ENCODE measurements around the gene MRPL1. TPM values are rescaled to one million over a fixed set of nuclear protein-coding genes. Genes with fewer than 3 reads are reported as not detected.

MRPL1 gene
- total RNA-seq, 2 experiments from 2014 or later, result 22.6 to 37.4 TPM

GRCh38 chr4:77865259-77865658, 2.6 kb downstream of the MRPL1 start:
- no peaks in the 10 kb centered on the region; the same call in 1 of the 2 replicates for H4K20me1 ChIP-seq (ENCODE audit: insufficient read depth, low read length)
- TF ChIP-seq EZH2phosphoT487 (IDR thresholded peaks at IDR 0.05; ENCODE audit: borderline replicate concordance, low read depth, low read length), result no peak
- TF ChIP-seq CTCF (conservative IDR thresholded peaks at IDR 0.05; ENCODE audit: low read length), result no peak
- CTCF ChIA-PET (ENCODE audit: unreplicated experiment), result no interaction called here
- intact Hi-C loops (cut with micrococcal nuclease; ENCODE audit: unreplicated experiment), result no loop called here
- peaks cover 27% of the 10 kb centered on the region for H3K4me1 ChIP-seq (ENCODE audit: insufficient read depth, low read length, poor library complexity, severe bottlenecking)
- no peak overlapping the region for H2AFZ ChIP-seq (ENCODE audit: low read length)
- H3K27ac ChIP-seq (ENCODE audit: low read depth, low read length, poor library complexity, severe bottlenecking), result no peak overlapping the region
- H3K36me3 ChIP-seq (ENCODE audit: insufficient read depth, low read length), result peaks cover 38% of the 10 kb centered on the region
- no peak for DNase-seq (ENCODE audit: low spot score)
- BruUV-seq (replicated peaks), result no TSS peak
- no peak overlapping the region; the same call in 1 of the 2 replicates for H3K4me2 ChIP-seq (ENCODE audit: low read length)
- H3K9me2 ChIP-seq (ENCODE audit: insufficient read depth, low read length), result no peaks in the 10 kb centered on the region
- no peaks in the 10 kb centered on the region for H3K9me3 ChIP-seq (ENCODE audit: low read length)
- H3K4me3 ChIP-seq (ENCODE audit: low read depth, low read length, poor library complexity, severe bottlenecking), result no peak overlapping the region
- POLR2A ChIA-PET, result interaction anchor here (0.7 kb wide), 1 partner anchor 120 kb away, joined by 6 read pairs; no protein-coding TSS in a partner anchor
- peaks cover 67% of the 10 kb centered on the region for H3K79me2 ChIP-seq (ENCODE audit: insufficient read depth, low read depth, low read length)

- DNase-seq (ENCODE audit: low spot score), result no peak
- H2AFZ ChIP-seq (ENCODE audit: low read length), result no peak overlapping the region
- H4K20me1 ChIP-seq (ENCODE audit: insufficient read depth, low read length), result no peaks in the 10 kb centered on the region; the same call in 1 of the 2 replicates
- H3K9me3 ChIP-seq (ENCODE audit: low read length), result no peaks in the 10 kb centered on the region
- ChIA-PET POLR2A (interaction anchor here (1.5 kb wide), 1 partner anchor 9 kb away, joined by 3 read pairs; no protein-coding TSS in a partner anchor), CTCF (ENCODE audit: unreplicated experiment) (no interaction called here)
- H3K4me1 ChIP-seq (ENCODE audit: insufficient read depth, low read length, poor library complexity, severe bottlenecking), result no peaks in the 10 kb centered on the region
- no peak overlapping the region for H3K4me2 ChIP-seq (ENCODE audit: low read length)
- peaks cover 80% of the 10 kb centered on the region for H3K36me3 ChIP-seq (ENCODE audit: insufficient read depth, low read length)
- peaks cover 52% of the 10 kb centered on the region for H3K79me2 ChIP-seq (ENCODE audit: insufficient read depth, low read depth, low read length)
- TF ChIP-seq EZH2phosphoT487 (IDR thresholded peaks at IDR 0.05; ENCODE audit: borderline replicate concordance, low read depth, low read length) (no peak), CTCF (conservative IDR thresholded peaks at IDR 0.05; ENCODE audit: low read length) (no peak)
- no peaks in the 10 kb centered on the region for H3K9me2 ChIP-seq (ENCODE audit: insufficient read depth, low read length)
- no peak overlapping the region for H3K4me3 ChIP-seq (ENCODE audit: low read depth, low read length, poor library complexity, severe bottlenecking)
- BruUV-seq (replicated peaks), result no TSS peak
- no peak overlapping the region for H3K27ac ChIP-seq (ENCODE audit: low read depth, low read length, poor library complexity, severe bottlenecking)
- intact Hi-C loops (cut with micrococcal nuclease; ENCODE audit: unreplicated experiment), result no loop called here
Observed at GRCh38 chr4:77872723-77873445, 10.3 kb downstream of the MRPL1 start.

- intact Hi-C loops (cut with micrococcal nuclease; ENCODE audit: unreplicated experiment), result no loop called here
- no peaks in the 10 kb centered on the region for H3K9me2 ChIP-seq (ENCODE audit: insufficient read depth, low read length)
- ChIA-PET CTCF (ENCODE audit: unreplicated experiment) (no interaction called here), POLR2A (interaction anchor here (0.6 to 1.2 kb wide), 4 partner anchors 10 to 139 kb away, joined by 3 to 7 read pairs (median 4); no protein-coding TSS in a partner anchor)
- peaks cover 43% of the 10 kb centered on the region; the same call in 1 of the 2 replicates for H3K79me2 ChIP-seq (ENCODE audit: insufficient read depth, low read depth, low read length)
- peaks cover 94% of the 10 kb centered on the region for H3K36me3 ChIP-seq (ENCODE audit: insufficient read depth, low read length)
- TF ChIP-seq CTCF (conservative IDR thresholded peaks at IDR 0.05; ENCODE audit: low read length) (no peak), EZH2phosphoT487 (IDR thresholded peaks at IDR 0.05; ENCODE audit: borderline replicate concordance, low read depth, low read length) (no peak)
- no peak overlapping the region for H3K27ac ChIP-seq (ENCODE audit: low read depth, low read length, poor library complexity, severe bottlenecking)
- no peak overlapping the region for H3K4me2 ChIP-seq (ENCODE audit: low read length)
- no peaks in the 10 kb centered on the region for H3K4me1 ChIP-seq (ENCODE audit: insufficient read depth, low read length, poor library complexity, severe bottlenecking)
- no peaks in the 10 kb centered on the region for H3K9me3 ChIP-seq (ENCODE audit: low read length)
- BruUV-seq (replicated peaks), result no TSS peak
- H4K20me1 ChIP-seq (ENCODE audit: insufficient read depth, low read length), result no peaks in the 10 kb centered on the region
- DNase-seq (ENCODE audit: low spot score), result no peak
- no peak overlapping the region for H2AFZ ChIP-seq (ENCODE audit: low read length)
- no peak overlapping the region for H3K4me3 ChIP-seq (ENCODE audit: low read depth, low read length, poor library complexity, severe bottlenecking)
Observed at GRCh38 chr4:77877167-77877566, 14.5 kb downstream of the MRPL1 start.
